Lower lobe of right lung (tissue), 2 donors: ENCODE results near the gene PALM3. TPM values are rescaled to one million over a fixed set of nuclear protein-coding genes. Genes with fewer than 3 reads are reported as not detected.

Experiments
- ATAC-seq, 2 donors: fragments of 200-7000 bp; cut with Tn5 transposase; one replicate each; pipeline ENCODE4 v1.9.1; 2020 to 2022; ENCODE audit warnings: mild to moderate bottlenecking in 2 of 2, moderate library complexity in 2 of 2
- DNase-seq: peaks from one replicate; pipeline ENCODE4 v3.0.0-alpha.2; 2020
- H3K27ac ChIP-seq: fragments of 200-600 bp; one replicate; pipeline ENCODE4 v1.8.0; 2022
- H3K27me3 ChIP-seq: fragments of 200-600 bp; one replicate; pipeline ENCODE4 v1.8.0; 2022; ENCODE audit warnings: low read depth
- H3K36me3 ChIP-seq: fragments of 200-600 bp; one replicate; pipeline ENCODE4 v1.8.0; 2022; ENCODE audit warnings: mild to moderate bottlenecking
- H3K4me1 ChIP-seq: fragments of 200-600 bp; one replicate; pipeline ENCODE4 v1.8.0; 2022
- H3K4me3 ChIP-seq: fragments of 200-600 bp; one replicate; pipeline ENCODE4 v1.8.0; 2022; ENCODE audit warnings: mild to moderate bottlenecking
- H3K9me3 ChIP-seq: fragments of 200-600 bp; one replicate; pipeline ENCODE4 v1.8.0; 2022
- intact Hi-C: fragments of 100-400 bp; cut with DNase I; formaldehyde crosslinking; loops from one replicate; pipeline ENCODE4 v1.11.0; 2022
- total RNA-seq: library from RNA; stranded (reverse); fragmentation: NEBNext Ultra II Directional; extraction: Animal tissue kit (Norgen Biotek cat#: 25700); gene quantifications from one replicate; pipeline ENCODE4 v1.2.1, GENCODE V29; 2021
- TF ChIP-seq, protein P1 (sequence below): fragments of 200-600 bp; IDR thresholded peaks from one replicate; pipeline ENCODE4 v1.8.0; 2022; ENCODE audit warnings: antibody characterized with exemption, mild to moderate bottlenecking
- donor health status: DM: no; HTN: yes; CAD: no; lungs with severe emphysema.

The PALM3 gene
- total RNA-seq, 1 donor from 2014 or later: 7.7 TPM

DNA sequence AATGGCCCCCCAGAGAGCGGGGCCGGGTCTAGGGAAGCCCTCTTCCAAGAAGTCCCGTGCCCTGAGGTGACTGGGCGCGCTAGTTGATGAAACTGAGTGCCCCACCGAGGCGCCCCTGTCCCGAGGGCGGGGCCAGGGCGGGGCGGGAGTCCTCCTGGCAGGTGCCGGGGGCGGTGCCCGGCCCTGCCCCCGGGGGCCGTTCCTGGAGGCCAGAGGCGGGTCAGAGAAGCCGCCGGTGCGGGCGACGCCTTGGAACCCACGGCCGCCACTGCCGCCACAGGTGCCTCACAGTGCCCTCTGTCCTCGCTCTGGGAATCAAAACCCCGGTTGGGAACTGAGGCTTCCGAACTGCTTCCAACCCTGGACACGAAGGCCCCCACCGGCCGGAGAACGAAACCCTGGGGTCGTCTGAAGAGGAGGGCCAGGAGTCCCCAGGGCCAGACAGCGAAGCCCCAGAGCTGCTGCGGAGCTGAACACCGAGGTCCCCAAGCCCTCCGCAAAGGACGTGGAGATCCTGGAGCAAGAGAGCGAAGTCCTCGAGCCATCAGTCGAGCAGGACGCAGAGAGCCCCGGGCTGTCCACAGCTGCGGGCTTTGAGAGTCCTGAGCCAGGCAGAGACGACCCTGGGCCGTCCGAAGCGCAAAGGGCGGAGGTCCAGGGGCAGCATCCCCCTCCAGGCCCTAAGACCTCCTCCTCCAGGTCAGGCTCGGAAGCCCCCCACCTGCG, 10.8 kb upstream of the PALM3 start, which contains the start of gene MISP3:
MISP3 (plus strand) TSS at position 252 of the 726 bp plus-strand sequence. CDS start 524 bp downstream, outside the sequence.
- Histone ChIP-seq H3K9me3 (no peaks in the 10 kb centered on the region), H3K4me1 (peaks cover 38% of the 10 kb centered on the region), H3K27me3 (no peaks in the 10 kb centered on the region), H3K4me3 (peak within 1 kb of the TSS; percentile 86), H3K36me3 (no peaks in the 10 kb centered on the region), H3K27ac (peak within 1 kb of the TSS; percentile 92)
- TF ChIP-seq, protein P1, sequence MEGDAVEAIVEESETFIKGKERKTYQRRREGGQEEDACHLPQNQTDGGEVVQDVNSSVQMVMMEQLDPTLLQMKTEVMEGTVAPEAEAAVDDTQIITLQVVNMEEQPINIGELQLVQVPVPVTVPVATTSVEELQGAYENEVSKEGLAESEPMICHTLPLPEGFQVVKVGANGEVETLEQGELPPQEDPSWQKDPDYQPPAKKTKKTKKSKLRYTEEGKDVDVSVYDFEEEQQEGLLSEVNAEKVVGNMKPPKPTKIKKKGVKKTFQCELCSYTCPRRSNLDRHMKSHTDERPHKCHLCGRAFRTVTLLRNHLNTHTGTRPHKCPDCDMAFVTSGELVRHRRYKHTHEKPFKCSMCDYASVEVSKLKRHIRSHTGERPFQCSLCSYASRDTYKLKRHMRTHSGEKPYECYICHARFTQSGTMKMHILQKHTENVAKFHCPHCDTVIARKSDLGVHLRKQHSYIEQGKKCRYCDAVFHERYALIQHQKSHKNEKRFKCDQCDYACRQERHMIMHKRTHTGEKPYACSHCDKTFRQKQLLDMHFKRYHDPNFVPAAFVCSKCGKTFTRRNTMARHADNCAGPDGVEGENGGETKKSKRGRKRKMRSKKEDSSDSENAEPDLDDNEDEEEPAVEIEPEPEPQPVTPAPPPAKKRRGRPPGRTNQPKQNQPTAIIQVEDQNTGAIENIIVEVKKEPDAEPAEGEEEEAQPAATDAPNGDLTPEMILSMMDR: no peak
- ATAC-seq (peak; percentile 81 to 86), DNase-seq (peak; percentile 86)
- intact Hi-C loops: no loop called here

DNA sequence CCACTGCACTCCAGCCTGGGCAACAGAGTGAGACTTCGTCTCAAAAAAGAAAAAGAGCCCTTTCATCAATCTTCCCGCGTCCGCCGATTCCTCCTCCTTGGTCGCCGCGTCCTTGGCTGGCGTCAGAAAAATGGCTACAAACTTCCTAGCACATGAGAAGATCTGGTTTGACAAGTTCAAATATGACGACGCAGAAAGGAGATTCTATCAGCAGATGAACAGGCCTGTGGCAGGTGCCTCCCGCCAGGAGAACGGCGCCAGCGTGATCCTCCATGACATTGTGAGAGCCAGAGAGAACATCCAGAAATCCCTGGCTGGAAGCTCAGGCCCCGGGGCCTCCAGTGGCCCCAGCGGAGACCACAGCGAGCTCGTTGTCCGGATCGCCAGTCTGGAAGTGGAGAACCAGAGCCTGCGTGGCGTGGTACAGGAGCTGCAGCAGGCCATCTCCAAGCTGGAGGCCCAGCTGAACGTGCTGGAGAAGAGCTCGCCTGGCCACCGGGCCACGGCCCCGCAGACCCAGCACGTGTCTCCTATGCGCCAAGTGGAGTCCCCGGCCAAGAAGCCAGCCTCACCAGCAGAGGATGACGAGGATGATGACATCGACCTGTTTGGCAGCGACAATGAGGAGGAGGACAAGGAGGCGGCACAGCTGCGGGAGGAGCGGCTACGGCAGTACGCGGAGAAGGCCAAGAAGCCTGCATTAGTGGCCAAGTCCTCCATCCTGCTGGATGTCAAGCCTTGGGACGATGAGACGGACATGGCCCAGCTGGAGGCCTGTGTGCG, 8.6 kb upstream of the PALM3 start:
- Histone ChIP-seq H3K4me3 (no peak overlapping the region), H3K27me3 (no peaks in the 10 kb centered on the region), H3K27ac (no peak overlapping the region), H3K36me3 (no peaks in the 10 kb centered on the region), H3K9me3 (no peaks in the 10 kb centered on the region), H3K4me1 (peaks cover 36% of the 10 kb centered on the region)
- TF ChIP-seq, protein P1: no peak
- intact Hi-C loops: no loop called here
- ATAC-seq (no peak), DNase-seq (no peak)

DNA sequence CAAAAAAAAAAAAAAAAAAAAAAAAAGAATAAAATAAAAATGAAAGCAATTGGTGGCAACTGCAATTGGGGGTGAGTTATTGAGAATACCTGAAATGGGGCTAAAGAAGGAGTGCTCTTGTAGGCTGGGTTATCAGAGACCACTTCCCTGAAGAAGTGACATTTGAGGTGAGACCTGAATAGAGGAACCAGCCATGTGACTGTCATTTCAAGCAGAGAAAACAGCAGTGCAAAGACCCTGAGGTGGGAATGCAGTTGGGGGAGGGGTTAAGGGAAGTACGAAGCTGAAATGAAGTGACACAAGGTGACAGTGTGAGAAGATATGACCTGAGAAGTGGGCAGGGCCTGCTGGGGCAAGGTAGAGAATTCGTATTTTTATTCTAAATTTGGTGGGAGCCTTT, 4.3 kb upstream of the PALM3 start:
- TF ChIP-seq, protein P1: no peak
- H3K27ac ChIP-seq: no peak overlapping the region
- H3K4me1 ChIP-seq: peaks cover under 1% of the 10 kb centered on the region
- no peak overlapping the region for H3K4me3 ChIP-seq
- no peaks in the 10 kb centered on the region for H3K9me3 ChIP-seq
- DNase-seq: no peak
- ATAC-seq: no peak
- intact Hi-C loops: no loop called here
- H3K36me3 ChIP-seq: no peaks in the 10 kb centered on the region
- H3K27me3 ChIP-seq: peaks cover 9% of the 10 kb centered on the region

DNA sequence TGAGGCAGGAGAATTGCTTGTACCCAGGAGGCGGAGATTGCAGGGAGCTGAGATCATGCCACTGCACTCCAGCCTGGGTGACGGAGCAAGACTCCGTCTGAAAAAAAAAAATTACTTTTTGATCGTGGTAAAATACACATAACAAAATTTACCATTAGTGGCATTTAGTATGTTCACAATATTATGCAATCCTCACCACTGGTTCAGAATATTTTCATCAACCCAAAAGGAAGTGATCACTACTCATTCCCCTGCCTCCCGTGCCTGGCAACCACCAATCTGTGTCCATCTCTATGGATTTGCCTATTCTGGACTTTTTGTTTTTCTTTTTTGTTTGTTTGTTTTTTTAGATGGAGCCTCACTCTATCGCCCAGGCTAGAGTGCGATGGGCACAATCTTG, 1.2 kb upstream of the PALM3 start:
- H3K4me1 ChIP-seq: no peaks in the 10 kb centered on the region
- no peak for ATAC-seq
- peaks cover 27% of the 10 kb centered on the region for H3K27me3 ChIP-seq
- H3K9me3 ChIP-seq: no peaks in the 10 kb centered on the region
- TF ChIP-seq, protein P1: no peak
- intact Hi-C loops: no loop called here
- no peak overlapping the region for H3K4me3 ChIP-seq
- DNase-seq: no peak
- no peak overlapping the region for H3K27ac ChIP-seq
- no peaks in the 10 kb centered on the region for H3K36me3 ChIP-seq

DNA sequence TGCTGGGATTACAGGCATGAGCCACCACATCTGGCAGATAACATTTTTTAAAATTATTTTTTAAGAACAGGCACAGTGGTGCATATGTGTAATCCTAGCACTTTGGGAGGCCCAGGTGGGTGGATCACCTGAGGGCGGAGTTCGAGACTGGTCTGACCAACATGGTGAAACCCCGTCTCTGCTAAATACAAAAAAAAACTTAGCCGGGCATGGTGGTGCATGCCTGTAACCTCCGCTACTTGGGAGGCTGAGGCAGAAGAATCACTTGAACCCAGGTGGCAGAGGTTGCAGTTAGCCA, 631 bp upstream of the PALM3 start:
- Histone ChIP-seq H3K4me3 (no peak overlapping the region), H3K9me3 (no peaks in the 10 kb centered on the region), H3K27ac (no peak overlapping the region), H3K36me3 (no peaks in the 10 kb centered on the region), H3K27me3 (peaks cover 27% of the 10 kb centered on the region), H3K4me1 (peaks cover 4% of the 10 kb centered on the region)
- no peak for DNase-seq
- ATAC-seq: peak in 1 of 2 donors; percentile 1
- intact Hi-C loops: no loop called here
- TF ChIP-seq, protein P1: no peak
